ENCODE data around the gene HLCS.

GRCh38 chr21:36889401-36889800 is 77.1 kb downstream of the HLCS start:
- TF ChIP-seq CTCF (IDR thresholded peaks at IDR 0.05; ENCODE audit: poor library complexity) (no peak), EZH2 (IDR thresholded peaks at IDR 0.05; ENCODE audit: borderline replicate concordance) (no peak), EZH2phosphoT487 (IDR thresholded peaks at IDR 0.05; ENCODE audit: low read depth, severe bottlenecking, unreplicated experiment) (no peak)
